HepG2 (cell line): ENCODE data around the gene PLEKHH1. TPM values are rescaled to one million over a fixed set of nuclear protein-coding genes. Genes with fewer than 3 reads are reported as not detected.
"Not testable (repeated sequence)": the region's sequence is repeated elsewhere in the genome, so short reads cannot be mapped to it uniquely, and the experiment has no call there.

ENCODE experiments used
- ATAC-seq: fragments of 200-7000 bp; cut with Tn5 transposase; 3 replicates; pipeline ENCODE4 v1.9.1; 2020; ENCODE audit warnings: mild to moderate bottlenecking, moderate library complexity
- BruUV-seq: library from RNA; stranded (reverse); fragments of 400-500 nt; replicated peaks from 2 replicates; lab custom pipeline; 2021; lab: Mats Ljungman, UMichigan
- CTCF ChIA-PET: fragments of 300-600 bp; formaldehyde crosslinking; extraction: SDS; loops from one replicate; lab custom pipeline; 2021; ENCODE audit warnings: low total read pairs, inconsistent platforms, low intra/inter-chr PET ratio; lab: Yijun Ruan, JAX
- POLR2A ChIA-PET: fragments of 350-600 bp; sonication (Branson Sonifier 250); formaldehyde crosslinking; loops from one replicate; lab custom pipeline; 2020; ENCODE audit warnings: antibody characterized with exemption, inconsistent platforms; lab: Yijun Ruan, JAX
- DNase-seq: peaks from one replicate; pipeline ENCODE4 v3.0.0-alpha.2; 2015; ENCODE audit warnings: low spot score
- FAIRE-seq: peaks from 3 replicates; lab custom pipeline; 2011; peaks lifted over from hg19 to GRCh38; lab: Jason Lieb, UNC
- H2AFZ ChIP-seq: one replicate; pipeline ENCODE4 v1.6.1; 2011; ENCODE audit warnings: low read length, inconsistent platforms
- H3K27ac ChIP-seq: fragments of 300-600 bp; 3 replicates; pipeline ENCODE4 v1.8.0; 2011; ENCODE audit warnings: mixed run types, mild to moderate bottlenecking, mixed read lengths, low read length, inconsistent platforms; ENCODE audit not compliant: insufficient read depth; ENCODE audit errors: extremely low read length
- H3K27me3 ChIP-seq, 2 experiments: fragments of 200-600 bp in 1 of 2; 2 replicates in 1 of 2; 3 replicates in 1 of 2; pipeline versions ENCODE4 v1.6.0 to v1.8.0; 2011; ENCODE audit warnings: low read length in 2 of 2, mild to moderate bottlenecking in 2 of 2, moderate library complexity in 2 of 2, inconsistent platforms in 1 of 2; ENCODE audit not compliant: insufficient read depth in 2 of 2, control insufficient read depth in 1 of 2
- H3K36me3 ChIP-seq, 2 experiments: fragments of 200-600 bp in 1 of 2; replicated peaks in 1 of 2; 2 replicates in 1 of 2; 3 replicates in 1 of 2; pipeline versions ENCODE4 v1.5.1 to v1.8.0; 2011; ENCODE audit warnings: low read length in 2 of 2, inconsistent platforms in 1 of 2; ENCODE audit not compliant: insufficient read depth in 2 of 2, control insufficient read depth in 1 of 2
- H3K4me1 ChIP-seq: 2 replicates; pipeline ENCODE4 v1.5.1; 2012; ENCODE audit warnings: low read length, inconsistent platforms; ENCODE audit not compliant: insufficient read depth
- H3K4me2 ChIP-seq: 2 replicates; pipeline ENCODE4 v1.6.0; 2011; ENCODE audit warnings: low read depth, low read length, inconsistent platforms
- H3K4me3 ChIP-seq, 3 experiments: fragments of 200-600 bp in 1 of 3; sonication (generic), shearing (Covaris generic) in 1 of 3; replicated peaks in 1 of 3; 2 replicates each; pipeline ENCODE4 v1.5.1; 2011 to 2016; ENCODE audit warnings: low read length in 3 of 3, inconsistent platforms in 2 of 3, low read depth in 2 of 3, mild to moderate bottlenecking in 2 of 3, control low read depth in 1 of 3, mixed read lengths in 1 of 3; ENCODE audit not compliant: insufficient read depth in 1 of 3
- H3K79me2 ChIP-seq: one replicate; pipeline ENCODE4 v1.6.1; 2011; ENCODE audit warnings: low read length, inconsistent platforms; ENCODE audit not compliant: insufficient read depth
- H3K9ac ChIP-seq: 2 replicates; pipeline ENCODE4 v1.6.0; 2011; ENCODE audit warnings: mild to moderate bottlenecking, low read depth, low read length, inconsistent platforms; ENCODE audit not compliant: insufficient read depth
- H3K9me3 ChIP-seq: 2 replicates; pipeline ENCODE4 v1.5.1; 2012; ENCODE audit warnings: mild to moderate bottlenecking, low read length
- H4K20me1 ChIP-seq: 2 replicates; pipeline ENCODE4 v1.6.0; 2011; ENCODE audit warnings: inconsistent platforms, mild to moderate bottlenecking, low read length, moderate library complexity; ENCODE audit not compliant: insufficient read depth
- ATF5 ChIP-seq: sonication (generic); formaldehyde crosslinking; IDR thresholded peaks from 2 replicates; pipeline ENCODE4 v1.4.0; 2020; ENCODE audit warnings: mild to moderate bottlenecking, low read depth, missing genetic modification reagents
- POGZ ChIP-seq: sonication (generic); formaldehyde crosslinking; IDR thresholded peaks from 2 replicates; pipeline ENCODE4 v1.4.0; 2020; ENCODE audit warnings: mild to moderate bottlenecking, missing genetic modification reagents
- ZBTB1 ChIP-seq: sonication (generic); formaldehyde crosslinking; IDR thresholded peaks from 2 replicates; pipeline ENCODE4 v1.4.0; 2020; ENCODE audit warnings: missing genetic modification reagents, borderline replicate concordance
- ZBTB38 ChIP-seq: sonication (generic); formaldehyde crosslinking; IDR thresholded peaks from 2 replicates; pipeline ENCODE4 v1.5.1; 2020; ENCODE audit warnings: mild to moderate bottlenecking, missing genetic modification reagents
- ZNF317 ChIP-seq: sonication (generic); formaldehyde crosslinking; IDR thresholded peaks from 2 replicates; pipeline ENCODE4 v1.5.0; 2020; ENCODE audit warnings: mild to moderate bottlenecking, missing genetic modification reagents
- ZNF441 ChIP-seq: sonication (generic); formaldehyde crosslinking; IDR thresholded peaks from 2 replicates; pipeline ENCODE4 v1.7.0; 2021; ENCODE audit warnings: missing genetic modification reagents, borderline replicate concordance
- ZNF460 ChIP-seq: sonication (generic); formaldehyde crosslinking; IDR thresholded peaks from 2 replicates; pipeline ENCODE4 v1.5.1; 2020; ENCODE audit warnings: missing genetic modification reagents, mild to moderate bottlenecking, borderline replicate concordance
- ZNF770 ChIP-seq: sonication (generic); formaldehyde crosslinking; IDR thresholded peaks from 2 replicates; pipeline ENCODE4 v1.5.0; 2020; ENCODE audit warnings: mild to moderate bottlenecking, missing genetic modification reagents
- ZSCAN25 ChIP-seq: sonication (generic); formaldehyde crosslinking; IDR thresholded peaks from 2 replicates; pipeline ENCODE4 v1.8.0; 2022; ENCODE audit warnings: mild to moderate bottlenecking, missing genetic modification reagents
- WGBS: methylation state at CpG from one replicate; pipeline ENCODE4 v1.1.6; 2017; ENCODE audit warnings: low lambda C conversion rate; 5-methylcytosine and 5-hydroxymethylcytosine counted together
- in situ Hi-C: cut with HindIII; loops from 2 replicates; pipeline ENCODE4 v1.10.0; 2017; ENCODE audit warnings: low pct_unique_long_range_greater_than_20kb; ENCODE audit not compliant: extremely low pct_ligation_motif_present
- intact Hi-C: fragments of 100-400 bp; cut with micrococcal nuclease; formaldehyde crosslinking; loops from one replicate; pipeline ENCODE4 v1.10.0; 2022; ENCODE audit not compliant: unreplicated experiment
- polyA plus RNA-seq, 8 experiments: library from polyadenylated mRNA; depleted of rRNA in 3 of 8; stranded (reverse) in 7 of 8; unstranded in 1 of 8; fragments of >200 nt; fragmentation: Illumina TruSeq in 4 of 8; extraction: Trizol in 4 of 8; gene quantifications; 2 replicates each; pipeline versions ENCODE4 v1.2.1 to v1.2.3, GENCODE V29; 2011 to 2016; ENCODE audit warnings: low read depth in 4 of 8, missing spikeins in 1 of 8, mixed read lengths in 1 of 8; ENCODE audit not compliant: insufficient read depth in 1 of 8
- total RNA-seq, 5 experiments: library from RNA; depleted of rRNA; stranded (reverse); fragments of >200 nt; fragmentation: Illumina TruSeq; extraction: Trizol; gene quantifications; 2 replicates each; pipeline ENCODE4 v1.2.3, GENCODE V29; 2016; ENCODE audit warnings: low read depth in 1 of 5

Gene PLEKHH1
- total and polyA plus RNA-seq, 2 of the 13 experiments (the other 11 are each of a cell fraction or from before 2014, with no cell fraction given): 8.6 to 15.8 TPM

GRCh38 chr14:67599698-67600561, 66.8 kb downstream of the PLEKHH1 start, which contains the start of gene PIGH (continued):
- no peak for TF ChIP-seq ZBTB1 (CRISPR knock-in tag)

- DNase-seq, H3K36me3 ChIP-seq, ATAC-seq, H3K79me2 ChIP-seq, H3K27me3 ChIP-seq, BruUV-seq, H2AFZ ChIP-seq, H4K20me1 ChIP-seq, FAIRE-seq, intact Hi-C loops, H3K9me3 ChIP-seq: not testable (repeated sequence)
- 98% methylated on average over 21 of the region's 21 CpGs for WGBS
- Histone ChIP-seq H3K4me3 (peak overlapping the region in 2 of 3 experiments; percentile 21 to 87; a peak in 4 of 6 replicates), H3K4me2 (peak overlapping the region; percentile 69), H3K27ac (peak overlapping the region; percentile 74), H3K4me1 (peaks cover 44% of the 10 kb centered on the region), H3K9ac (0 out of 2 replicates have a peak overlapping the region, but pooled peaks have one; percentile 77)
- POLR2A ChIA-PET: interaction anchor here (0.6 to 2.4 kb wide), 23 partner anchors 10 to 1225 kb away, joined by 3 to 11 read pairs (median 5); partner anchors contain the start of genes ARG2, RDH11 and ZFYVE26
- CTCF ChIA-PET: interaction anchor here (2.0 to 2.5 kb wide), 2 partner anchors 66 to 104 kb away, joined by 11 read pairs; no protein-coding TSS in a partner anchor
- in situ Hi-C loops: loop anchor here (25.0 kb wide), 1 partner anchor 1212 kb away; no protein-coding TSS in a partner anchor
- peak; percentile 3; the same call in 1 of the 2 replicates for TF ChIP-seq ZNF317 (CRISPR knock-in tag)
- TF ChIP-seq POGZ: 0 out of 2 replicates have a peak, but pooled peaks have one; percentile 1
- TF ChIP-seq ZNF441 (CRISPR knock-in tag): 0 out of 2 replicates have a peak, but pooled peaks have one; percentile 12
- peak; percentile 6; the same call in 1 of the 2 replicates for TF ChIP-seq ZSCAN25 (CRISPR knock-in tag)
- peak; percentile 44; the same call in 1 of the 2 replicates for TF ChIP-seq ZNF460 (CRISPR knock-in tag)
- 0 out of 2 replicates have a peak, but pooled peaks have one; percentile 64 for TF ChIP-seq ZNF770 (CRISPR knock-in tag)
- TF ChIP-seq ZBTB38 (CRISPR knock-in tag): 0 out of 2 replicates have a peak, but pooled peaks have one; percentile 12
- 0 out of 2 replicates have a peak, but pooled peaks have one; percentile 20 for TF ChIP-seq ATF5 (CRISPR knock-in tag)
These were observed 67.5 kb downstream of the PLEKHH1 start for GRCh38 chr14:67600562-67600974.
